Neural progenitor cell (in vitro differentiated cells): ENCODE measurements around the gene RXFP1. TPM values are rescaled to one million over a fixed set of nuclear protein-coding genes. Genes with fewer than 3 reads are reported as not detected.

Source experiments
- DNase-seq: peaks from one replicate; pipeline ENCODE4 v3.0.0-alpha.2; 2016; ENCODE audit warnings: low spot score
- H2AFZ ChIP-seq: fragments of 200-600 bp; sonication (generic); replicated peaks from 2 replicates; pipeline ENCODE4 v1.6.1; 2016; ENCODE audit warnings: antibody characterized with exemption
- H3F3A ChIP-seq: fragments of 200-600 bp; sonication (generic); 2 replicates; pipeline ENCODE4 v1.6.1; 2016; ENCODE audit warnings: antibody characterized with exemption, low read depth
- H3K27ac ChIP-seq: fragments of 200-600 bp; sonication (generic); 2 replicates; pipeline ENCODE4 v1.5.1; 2016; ENCODE audit warnings: mild to moderate bottlenecking
- H3K27me3 ChIP-seq: fragments of 200-600 bp; sonication (generic); 2 replicates; pipeline ENCODE4 v1.6.1; 2016; ENCODE audit warnings: mild to moderate bottlenecking, moderate library complexity
- H3K36me3 ChIP-seq: fragments of 200-600 bp; sonication (generic); 2 replicates; pipeline ENCODE4 v1.5.1; 2016
- H3K4me1 ChIP-seq: fragments of 200-600 bp; sonication (generic); 2 replicates; pipeline ENCODE4 v1.6.1; 2016; ENCODE audit warnings: mixed run types
- H3K4me2 ChIP-seq: fragments of 200-600 bp; sonication (generic); 2 replicates; pipeline ENCODE4 v1.6.1; 2016
- H3K4me3 ChIP-seq: fragments of 200-600 bp; sonication (generic); 2 replicates; pipeline ENCODE4 v1.5.1; 2016
- H3K79me2 ChIP-seq: fragments of 200-600 bp; sonication (generic); 2 replicates; pipeline ENCODE4 v1.6.1; 2016; ENCODE audit warnings: low read depth
- H3K9ac ChIP-seq: fragments of 200-600 bp; sonication (generic); 2 replicates; pipeline ENCODE4 v1.6.1; 2016
- H3K9me3 ChIP-seq: fragments of 200-600 bp; sonication (generic); 2 replicates; pipeline ENCODE4 v1.5.1; 2016; ENCODE audit warnings: low read depth
- H4K20me1 ChIP-seq: fragments of 200-600 bp; sonication (generic); 2 replicates; pipeline ENCODE4 v1.6.1; 2016; ENCODE audit warnings: low read depth
- H3K27ac Mint-ChIP-seq: 3 replicates; pipeline ENCODE4 v1.8.0; 2021; ENCODE audit warnings: mixed read lengths
- H3K27me3 Mint-ChIP-seq: 2 replicates; pipeline ENCODE4 v1.8.0; 2022; ENCODE audit warnings: low read depth, mild to moderate bottlenecking, inconsistent platforms, moderate library complexity, mixed read lengths; ENCODE audit not compliant: insufficient read depth
- H3K36me3 Mint-ChIP-seq: 3 replicates; pipeline ENCODE4 v1.8.0; 2021; ENCODE audit warnings: mixed read lengths
- H3K4me1 Mint-ChIP-seq: 3 replicates; pipeline ENCODE4 v1.8.0; 2021; ENCODE audit warnings: mixed read lengths
- H3K4me3 Mint-ChIP-seq: 3 replicates; pipeline ENCODE4 v1.8.0; 2021; ENCODE audit warnings: mild to moderate bottlenecking, moderate library complexity, mixed read lengths
- H3K9me3 Mint-ChIP-seq: 3 replicates; pipeline ENCODE4 v1.8.0; 2020; ENCODE audit warnings: mixed read lengths
- CTCF ChIP-seq: fragments of 200-600 bp; sonication (generic); IDR thresholded peaks from 2 replicates; pipeline ENCODE4 v1.5.1; 2017; ENCODE audit warnings: antibody characterized with exemption, mild to moderate bottlenecking
- EZH2 ChIP-seq: fragments of 200-600 bp; sonication (generic); IDR thresholded peaks from 2 replicates; pipeline ENCODE4 v1.6.1; 2017; ENCODE audit warnings: antibody characterized with exemption, mild to moderate bottlenecking, moderate library complexity
- EZH2phosphoT487 ChIP-seq: fragments of 200-600 bp; sonication (generic); IDR thresholded peaks from 2 replicates; pipeline ENCODE4 v1.6.1; 2017; ENCODE audit warnings: antibody characterized with exemption
- total RNA-seq: library from RNA; depleted of rRNA; stranded (reverse); fragments of >200 nt; gene quantifications from 2 replicates; pipeline ENCODE4 v1.2.3, GENCODE V29; 2015; ENCODE audit warnings: low replicate concordance

The RXFP1 gene
- total RNA-seq, 1 donor from 2014 or later: not detected

- Histone ChIP-seq H3K36me3 (no peaks in the 10 kb centered on the region), H3K9ac (no peak overlapping the region), H3K4me3 (no peak overlapping the region), H4K20me1 (no peaks in the 10 kb centered on the region), H2AFZ (no peak overlapping the region), H3K79me2 (no peaks in the 10 kb centered on the region), H3K9me3 (no peaks in the 10 kb centered on the region), H3K4me1 (no peaks in the 10 kb centered on the region), H3K27ac (no peak overlapping the region), H3K27me3 (no peaks in the 10 kb centered on the region), H3F3A (no peaks in the 10 kb centered on the region), H3K4me2 (no peak overlapping the region)
- no peak for TF ChIP-seq EZH2phosphoT487
- TF ChIP-seq EZH2: no peak
- TF ChIP-seq CTCF: no peak
- no peaks in the 10 kb centered on the region for H3K36me3 Mint-ChIP-seq
- no peak overlapping the region for H3K27ac Mint-ChIP-seq
- no peaks in the 10 kb centered on the region for H3K9me3 Mint-ChIP-seq
- no peak overlapping the region for H3K4me3 Mint-ChIP-seq
- DNase-seq: no peak
- H3K27me3 Mint-ChIP-seq: no peaks in the 10 kb centered on the region
- no peaks in the 10 kb centered on the region for H3K4me1 Mint-ChIP-seq
These were observed 45.2 kb downstream of the RXFP1 start for GRCh38 chr4:158566860-158567259.

- Mint-ChIP-seq H3K4me3 (no peak overlapping the region), H3K36me3 (no peaks in the 10 kb centered on the region), H3K4me1 (no peaks in the 10 kb centered on the region), H3K27ac (no peak overlapping the region), H3K27me3 (no peaks in the 10 kb centered on the region), H3K9me3 (no peaks in the 10 kb centered on the region)
- no peak overlapping the region for H3K27ac ChIP-seq
- no peak for TF ChIP-seq EZH2phosphoT487
- no peak for TF ChIP-seq CTCF
- no peak for TF ChIP-seq EZH2
- DNase-seq: no peak
- H3F3A ChIP-seq: no peaks in the 10 kb centered on the region
- H3K9ac ChIP-seq: no peak overlapping the region
- H4K20me1 ChIP-seq: no peaks in the 10 kb centered on the region
- no peak overlapping the region for H3K4me2 ChIP-seq
- H2AFZ ChIP-seq: no peak overlapping the region
- no peaks in the 10 kb centered on the region for H3K4me1 ChIP-seq
- no peak overlapping the region for H3K4me3 ChIP-seq
- H3K79me2 ChIP-seq: no peaks in the 10 kb centered on the region
- no peaks in the 10 kb centered on the region for H3K27me3 ChIP-seq
- H3K9me3 ChIP-seq: no peaks in the 10 kb centered on the region
- no peaks in the 10 kb centered on the region for H3K36me3 ChIP-seq
These were observed 50.1 kb downstream of the RXFP1 start for GRCh38 chr4:158571736-158572135.

- Mint-ChIP-seq H3K27ac (no peak overlapping the region), H3K4me3 (no peak overlapping the region), H3K4me1 (no peaks in the 10 kb centered on the region)
These were observed 50.9 kb downstream of the RXFP1 start for GRCh38 chr4:158572608-158573007.

More at GRCh38 chr4:158572608-158573007, 50.9 kb downstream of the RXFP1 start:
- TF ChIP-seq EZH2: no peak
- no peak for TF ChIP-seq CTCF
- TF ChIP-seq EZH2phosphoT487: no peak
- no peaks in the 10 kb centered on the region for H3K27me3 Mint-ChIP-seq
- H4K20me1 ChIP-seq: no peaks in the 10 kb centered on the region
- H3K9me3 Mint-ChIP-seq: no peaks in the 10 kb centered on the region
- no peaks in the 10 kb centered on the region for H3K9me3 ChIP-seq
- no peaks in the 10 kb centered on the region for H3K36me3 Mint-ChIP-seq
- H3K27me3 ChIP-seq: no peaks in the 10 kb centered on the region
- H3K4me2 ChIP-seq: no peak overlapping the region
- H2AFZ ChIP-seq: peak overlapping the region; percentile 15
- no peak overlapping the region for H3K4me3 ChIP-seq
- no peaks in the 10 kb centered on the region for H3K36me3 ChIP-seq
- H3K27ac ChIP-seq: no peak overlapping the region
- no peaks in the 10 kb centered on the region for H3F3A ChIP-seq
- no peaks in the 10 kb centered on the region for H3K79me2 ChIP-seq
- H3K4me1 ChIP-seq: no peaks in the 10 kb centered on the region
- no peak for DNase-seq
- H3K9ac ChIP-seq: no peak overlapping the region
